Stomach smooth muscle (tissue), 2 donors: ENCODE measurements around the gene MRPL19.

Experiments
- H3K27ac ChIP-seq: one replicate; pipeline ENCODE4 v1.7.0; 2013; ENCODE audit warnings: mild to moderate bottlenecking, low read length, inconsistent platforms
- H3K27me3 ChIP-seq, 2 donors: one replicate each; pipeline ENCODE4 v1.7.0; 2013; ENCODE audit warnings: low read length in 2 of 2; ENCODE audit not compliant: insufficient read depth in 2 of 2, control insufficient read depth in 1 of 2
- H3K36me3 ChIP-seq, 2 donors: one replicate each; pipeline ENCODE4 v1.7.0; 2013; ENCODE audit warnings: low read length in 2 of 2; ENCODE audit not compliant: control insufficient read depth in 2 of 2, insufficient read depth in 2 of 2
- H3K4me1 ChIP-seq: one replicate; pipeline ENCODE4 v1.7.0; 2013; ENCODE audit warnings: low read length; ENCODE audit not compliant: control insufficient read depth, insufficient read depth
- H3K4me3 ChIP-seq, 2 donors: one replicate each; pipeline ENCODE4 v1.7.0; 2013; ENCODE audit warnings: low read length in 2 of 2
- H3K9ac ChIP-seq, 2 donors: one replicate each; pipeline ENCODE4 v1.7.0; 2013; ENCODE audit warnings: low read length in 2 of 2, mild to moderate bottlenecking in 1 of 2
- H3K9me3 ChIP-seq, 2 donors: one replicate each; pipeline ENCODE4 v1.7.0; 2013; ENCODE audit warnings: low read length in 2 of 2; ENCODE audit not compliant: control insufficient read depth in 2 of 2
- donor health status: healthy.
- donor health status: Pancreatic carcinoma.

The MRPL19 gene

GRCh38 chr2:75607400-75607798 lies 39.2 kb upstream of the MRPL19 start:
- Histone ChIP-seq H3K4me1 (no peaks in the 10 kb centered on the region), H3K27ac (no peak overlapping the region), H3K27me3 (peaks cover 29 to 31% of the 10 kb centered on the region in 2 donors)

GRCh38 chr2:75607988-75608683 lies 38.4 kb upstream of the MRPL19 start:
- Histone ChIP-seq H3K4me3 (no peak overlapping the region), H3K4me1 (no peaks in the 10 kb centered on the region), H3K36me3 (no peaks in the 10 kb centered on the region), H3K9ac (no peak overlapping the region), H3K27me3 (peaks cover 29 to 31% of the 10 kb centered on the region in 2 donors), H3K27ac (no peak overlapping the region), H3K9me3 (peaks cover 5% of the 10 kb centered on the region in 2 donors)

More at GRCh38 chr2:75607400-75607798, 39.2 kb upstream of the MRPL19 start:
- H3K36me3 ChIP-seq = no peaks in the 10 kb centered on the region
- peaks cover 5% of the 10 kb centered on the region in 2 donors for H3K9me3 ChIP-seq
- no peak overlapping the region for H3K9ac ChIP-seq
- no peak overlapping the region for H3K4me3 ChIP-seq

GRCh38 chr2:75608684-75609333 lies 37.8 kb upstream of the MRPL19 start:
- Histone ChIP-seq H3K4me3 (no peak overlapping the region), H3K27me3 (peaks cover 29 to 31% of the 10 kb centered on the region in 2 donors), H3K9ac (no peak overlapping the region), H3K9me3 (peaks cover 5% of the 10 kb centered on the region in 2 donors), H3K27ac (no peak overlapping the region), H3K36me3 (no peaks in the 10 kb centered on the region), H3K4me1 (no peaks in the 10 kb centered on the region)

GRCh38 chr2:75609334-75609689 lies 37.3 kb upstream of the MRPL19 start:
- Histone ChIP-seq H3K4me1 (no peaks in the 10 kb centered on the region), H3K4me3 (no peak overlapping the region), H3K27me3 (peaks cover 29 to 31% of the 10 kb centered on the region in 2 donors), H3K9ac (no peak overlapping the region), H3K9me3 (peaks cover 5% of the 10 kb centered on the region in 2 donors), H3K27ac (no peak overlapping the region), H3K36me3 (no peaks in the 10 kb centered on the region)

GRCh38 chr2:75609937-75610508 lies 36.6 kb upstream of the MRPL19 start:
- H3K4me1 ChIP-seq = no peaks in the 10 kb centered on the region
- H3K9ac ChIP-seq = no peak overlapping the region
- peaks cover 26 to 27% of the 10 kb centered on the region in 2 donors for H3K27me3 ChIP-seq
- H3K36me3 ChIP-seq = no peaks in the 10 kb centered on the region
- H3K9me3 ChIP-seq = peaks cover 5% of the 10 kb centered on the region in 2 donors
- H3K4me3 ChIP-seq = no peak overlapping the region
- H3K27ac ChIP-seq = no peak overlapping the region

GRCh38 chr2:75610671-75611070 lies 35.9 kb upstream of the MRPL19 start:
- Histone ChIP-seq H3K4me1 (no peaks in the 10 kb centered on the region), H3K27me3 (peaks cover 24 to 25% of the 10 kb centered on the region in 2 donors), H3K27ac (no peak overlapping the region), H3K4me3 (no peak overlapping the region), H3K9ac (no peak overlapping the region), H3K9me3 (peaks cover 0 to 5% of the 10 kb centered on the region in 2 donors), H3K36me3 (no peaks in the 10 kb centered on the region)

- Histone ChIP-seq H3K9ac (no peak overlapping the region), H3K9me3 (peaks cover 0 to 5% of the 10 kb centered on the region in 2 donors), H3K4me1 (no peaks in the 10 kb centered on the region), H3K36me3 (no peaks in the 10 kb centered on the region), H3K27ac (no peak overlapping the region), H3K4me3 (no peak overlapping the region), H3K27me3 (peaks cover 20 to 24% of the 10 kb centered on the region in 2 donors)
Measured at GRCh38 chr2:75612108-75612861, 34.3 kb upstream of the MRPL19 start.

- no peaks in the 10 kb centered on the region for H3K4me1 ChIP-seq
- no peak overlapping the region for H3K4me3 ChIP-seq
- peaks cover 16 to 20% of the 10 kb centered on the region in 2 donors for H3K27me3 ChIP-seq
- H3K9me3 ChIP-seq = peaks cover 0 to 5% of the 10 kb centered on the region in 2 donors
- H3K36me3 ChIP-seq = no peaks in the 10 kb centered on the region
- no peak overlapping the region for H3K27ac ChIP-seq
- H3K9ac ChIP-seq = no peak overlapping the region
Measured at GRCh38 chr2:75612862-75613243, 33.7 kb upstream of the MRPL19 start.

GRCh38 chr2:75614162-75614651 lies 32.4 kb upstream of the MRPL19 start:
- Histone ChIP-seq H3K27ac (no peak overlapping the region), H3K9ac (no peak overlapping the region), H3K36me3 (no peaks in the 10 kb centered on the region), H3K9me3 (peaks cover 0 to 5% of the 10 kb centered on the region in 2 donors), H3K4me1 (no peaks in the 10 kb centered on the region), H3K4me3 (no peak overlapping the region), H3K27me3 (peaks cover 8 to 11% of the 10 kb centered on the region in 2 donors)

- no peak overlapping the region for H3K27ac ChIP-seq
- no peaks in the 10 kb centered on the region for H3K36me3 ChIP-seq
Measured at GRCh38 chr2:75616406-75616805, 30.2 kb upstream of the MRPL19 start.

More at GRCh38 chr2:75616406-75616805, 30.2 kb upstream of the MRPL19 start:
- H3K4me1 ChIP-seq = no peaks in the 10 kb centered on the region
- H3K9ac ChIP-seq = no peak overlapping the region
- H3K9me3 ChIP-seq = no peaks in the 10 kb centered on the region
- no peak overlapping the region for H3K4me3 ChIP-seq
- peaks cover 0 to 2% of the 10 kb centered on the region in 2 donors for H3K27me3 ChIP-seq
